ENCODE data around the gene APBB1IP.
"Not testable (repeated sequence)": the region's sequence is repeated elsewhere in the genome, so short reads cannot be mapped to it uniquely, and the experiment has no call there.

Gene APBB1IP

GRCh38 chr10:26479766-26480492, 41.8 kb downstream of the APBB1IP start:
- DNase-seq (ENCODE audit: low read depth): no peak

DNA sequence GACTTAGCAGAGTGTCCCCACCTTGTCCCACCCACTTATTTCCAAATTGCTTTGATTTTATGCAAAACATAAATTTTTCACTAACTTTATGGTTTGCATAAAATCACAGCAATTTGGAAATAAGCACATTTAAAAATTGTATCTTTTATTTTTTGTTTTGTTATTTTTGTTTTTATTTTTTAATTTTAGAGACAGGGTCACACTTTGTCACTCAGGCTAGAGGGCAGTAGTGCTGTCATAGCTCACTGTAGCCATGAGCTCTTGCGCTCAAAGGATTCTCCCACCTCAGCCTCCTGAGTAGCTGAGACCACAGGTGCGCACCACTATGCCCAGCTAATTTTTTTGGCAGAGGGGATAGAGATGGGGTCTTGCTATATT, 43.2 kb downstream of the APBB1IP start:
- no peak for DNase-seq (ENCODE audit: low read depth)

GRCh38 chr10:26481914-26482550, 43.9 kb downstream of the APBB1IP start:
- no peak for DNase-seq (ENCODE audit: low read depth)

DNA sequence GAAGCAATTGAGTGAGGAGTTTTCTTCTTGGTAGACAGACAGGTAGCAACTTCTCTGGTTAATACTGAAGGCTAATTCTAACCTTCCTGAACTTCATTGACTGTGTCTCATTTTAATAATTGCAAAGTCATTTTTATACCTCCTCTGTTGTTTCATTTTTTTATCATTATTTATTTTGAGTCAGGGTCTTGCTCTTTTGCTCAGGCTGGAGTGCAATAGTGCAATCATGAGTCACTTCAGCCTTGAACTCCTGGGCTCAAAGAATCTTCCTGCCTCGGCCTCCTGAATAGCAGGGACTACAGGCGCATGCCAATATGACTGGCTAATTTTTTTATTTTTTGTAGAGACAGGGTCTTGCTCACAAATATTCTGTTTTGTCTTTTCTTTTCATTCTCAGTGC, 45.4 kb downstream of the APBB1IP start:
- DNase-seq (ENCODE audit: low read depth): no peak

DNA sequence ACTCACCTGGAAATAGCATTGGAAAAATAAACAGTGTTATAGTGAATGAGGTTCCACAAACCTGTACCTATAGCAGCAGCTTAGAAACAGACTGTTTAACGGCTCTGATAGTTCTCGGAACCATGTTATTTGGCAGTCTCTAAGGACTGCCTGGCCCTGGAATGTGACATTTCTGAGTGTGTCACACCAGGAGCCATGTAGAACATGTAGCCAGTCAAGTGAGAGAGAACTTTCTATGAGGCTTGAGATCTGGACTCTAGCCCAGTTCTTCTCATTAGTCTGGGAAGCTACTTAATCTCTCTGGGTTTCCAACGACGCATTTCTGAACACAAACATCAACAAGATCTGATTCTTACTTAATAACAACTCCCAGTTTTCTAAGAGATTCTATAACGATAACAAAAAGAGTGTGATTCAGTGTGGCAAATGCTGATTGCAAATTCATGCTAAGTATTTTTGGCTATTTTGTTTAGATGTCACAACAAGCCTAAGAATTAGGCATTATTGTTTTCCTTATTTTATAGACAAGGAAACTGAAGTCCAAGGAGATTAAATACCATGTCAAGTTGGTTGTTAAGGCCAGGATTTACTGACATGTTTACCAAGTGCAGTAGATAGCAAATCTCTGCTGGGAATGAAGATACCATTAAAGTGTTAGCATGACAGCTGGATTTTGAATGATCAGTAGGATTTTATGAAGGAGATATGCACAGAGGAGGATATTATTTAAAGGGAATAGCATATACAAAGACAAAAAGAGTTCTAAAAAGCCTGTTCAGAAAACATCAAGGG, 47.2 kb downstream of the APBB1IP start:
- no peak for DNase-seq (ENCODE audit: low read depth)

GRCh38 chr10:26486304-26486703, 48.2 kb downstream of the APBB1IP start:
- peak; percentile 61 for DNase-seq (ENCODE audit: low read depth)

DNA sequence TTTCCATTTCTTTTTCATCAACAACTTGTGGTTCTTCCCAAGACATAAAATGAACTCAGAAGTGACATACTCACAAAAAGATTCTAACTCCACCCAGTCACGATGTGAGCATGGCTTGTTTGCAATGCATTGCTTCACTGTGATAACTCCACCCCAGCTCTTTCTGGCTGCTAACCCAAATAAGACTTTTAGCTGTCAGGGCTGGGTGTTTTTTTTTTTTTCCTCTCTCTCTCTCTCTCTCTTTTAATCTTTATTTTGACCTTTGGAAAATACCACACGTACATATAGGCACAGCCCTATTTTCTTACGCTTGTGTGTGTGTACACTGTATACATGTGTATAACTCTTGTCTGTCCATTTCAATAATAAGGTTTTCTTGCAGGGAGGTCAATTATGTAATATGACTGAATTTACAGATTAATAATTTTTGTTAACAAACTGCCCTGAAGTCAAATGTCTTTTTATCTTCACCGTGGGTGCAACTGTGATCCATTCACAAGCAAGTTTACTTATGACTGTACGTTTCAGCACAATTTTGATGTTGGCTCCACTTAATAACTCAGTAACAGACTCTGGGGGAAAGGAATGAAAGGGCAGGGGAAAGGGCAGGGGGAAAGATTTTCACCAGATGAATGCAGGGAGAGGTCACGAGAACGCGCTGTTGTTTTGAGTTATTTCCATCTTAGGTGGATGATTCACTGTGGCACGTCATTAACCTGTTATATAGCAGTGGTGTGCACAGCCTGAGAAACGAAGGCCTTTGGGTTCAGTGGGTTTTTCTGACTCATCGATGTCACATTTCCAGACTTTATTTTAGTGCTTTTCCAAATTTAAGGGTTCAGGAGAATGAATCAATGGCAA, 49.1 kb downstream of the APBB1IP start:
- DNase-seq (ENCODE audit: low read depth): peak; percentile 69

GRCh38 chr10:26488344-26488743, 50.2 kb downstream of the APBB1IP start:
- peak; percentile 15 for DNase-seq (ENCODE audit: low read depth)

- DNase-seq (ENCODE audit: low read depth): no peak
These were observed 50.9 kb downstream of the APBB1IP start for GRCh38 chr10:26489081-26489480.

GRCh38 chr10:26490367-26490766, 52.2 kb downstream of the APBB1IP start:
- not testable (repeated sequence) for DNase-seq (ENCODE audit: low read depth)

- no peak for DNase-seq (ENCODE audit: low read depth)
These were observed 53.1 kb downstream of the APBB1IP start for GRCh38 chr10:26491276-26491675.

GRCh38 chr10:26491934-26492333, 53.8 kb downstream of the APBB1IP start:
- no peak for DNase-seq (ENCODE audit: low read depth)

DNA sequence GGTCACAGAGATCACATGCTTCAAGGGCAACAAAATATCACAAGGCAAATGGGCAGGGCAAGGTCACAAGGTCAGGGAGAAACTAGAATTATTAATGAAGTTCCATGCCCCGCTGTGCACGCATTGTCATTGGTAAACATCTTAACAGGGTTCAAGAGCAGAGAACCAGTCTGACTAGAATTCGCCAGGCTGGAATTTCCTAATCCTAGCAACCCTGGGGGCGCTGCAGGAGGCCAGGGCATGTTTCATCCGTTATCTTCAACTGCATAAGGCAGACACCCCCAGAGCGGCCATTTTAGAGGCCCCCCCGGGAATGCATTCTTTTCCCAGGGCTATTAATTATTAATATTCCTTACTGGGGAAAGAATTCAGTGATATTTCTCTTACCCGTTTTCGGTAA, 54.6 kb downstream of the APBB1IP start:
- DNase-seq (ENCODE audit: low read depth): not testable (repeated sequence)

DNA sequence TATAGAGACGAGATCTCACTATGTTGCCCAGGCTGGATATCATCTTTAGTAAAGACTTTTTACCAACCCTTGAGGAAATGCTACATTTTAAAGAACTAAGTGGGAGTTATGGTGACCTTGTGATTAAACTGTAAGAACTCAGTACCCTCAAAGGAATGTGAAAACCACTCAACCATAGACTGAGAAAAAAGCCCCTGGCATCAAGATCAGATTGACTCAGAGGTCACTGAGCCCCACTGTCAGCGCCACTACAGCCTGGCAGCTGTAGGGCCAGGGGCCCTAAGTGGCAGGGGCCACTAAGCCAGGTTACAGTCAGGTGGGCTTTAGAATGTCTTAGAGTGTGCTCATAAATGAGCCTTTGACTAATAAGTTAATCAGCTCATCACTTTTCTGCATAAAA, 55.9 kb downstream of the APBB1IP start:
- DNase-seq (ENCODE audit: low read depth): no peak

- DNase-seq (ENCODE audit: low read depth): no peak
These were observed 61.3 kb downstream of the APBB1IP start for GRCh38 chr10:26499426-26499825.

DNA sequence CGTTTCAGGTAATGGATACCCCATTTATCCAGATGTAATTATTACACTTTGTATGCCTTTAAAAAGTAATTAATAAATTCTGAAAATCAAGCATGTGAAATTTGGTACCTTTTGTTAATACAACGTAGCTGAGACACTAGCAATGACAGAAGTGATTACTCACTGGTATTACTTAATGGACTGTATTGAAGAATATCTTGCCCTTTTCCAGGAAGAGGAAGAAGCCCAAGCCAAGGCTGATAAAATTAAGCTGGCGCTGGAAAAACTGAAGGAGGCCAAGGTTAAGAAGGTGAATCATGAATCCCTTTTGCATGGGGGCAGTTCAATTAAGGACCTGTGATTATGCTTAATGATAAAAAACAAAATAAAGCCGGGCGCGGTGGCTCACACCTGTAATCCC, 64.8 kb downstream of the APBB1IP start:
- DNase-seq (ENCODE audit: low read depth): no peak

GRCh38 chr10:26503911-26504310, 65.8 kb downstream of the APBB1IP start:
- DNase-seq (ENCODE audit: low read depth): no peak

- DNase-seq (ENCODE audit: low read depth): not testable (repeated sequence)
These were observed 66.3 kb downstream of the APBB1IP start for GRCh38 chr10:26504429-26504828.

DNA sequence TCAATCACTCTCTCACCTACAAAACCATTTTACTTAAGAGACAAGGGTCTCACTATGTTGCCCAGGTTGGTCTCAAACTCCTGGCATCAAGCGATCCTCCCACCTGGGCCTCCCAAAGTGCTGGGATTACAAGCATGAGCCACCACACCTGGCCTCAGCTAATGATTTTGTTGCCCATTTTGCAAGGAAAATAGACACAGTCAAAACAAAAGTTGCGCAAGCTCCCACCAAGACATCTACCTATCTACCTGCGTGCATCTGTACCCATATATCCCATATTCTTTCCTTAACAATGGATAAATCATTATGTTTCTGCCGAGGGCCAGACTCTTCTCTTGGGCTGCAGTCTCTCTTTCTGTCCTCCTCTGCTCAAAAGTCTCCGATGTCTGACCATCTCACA, 67.3 kb downstream of the APBB1IP start:
- no peak for DNase-seq (ENCODE audit: low read depth)

DNA sequence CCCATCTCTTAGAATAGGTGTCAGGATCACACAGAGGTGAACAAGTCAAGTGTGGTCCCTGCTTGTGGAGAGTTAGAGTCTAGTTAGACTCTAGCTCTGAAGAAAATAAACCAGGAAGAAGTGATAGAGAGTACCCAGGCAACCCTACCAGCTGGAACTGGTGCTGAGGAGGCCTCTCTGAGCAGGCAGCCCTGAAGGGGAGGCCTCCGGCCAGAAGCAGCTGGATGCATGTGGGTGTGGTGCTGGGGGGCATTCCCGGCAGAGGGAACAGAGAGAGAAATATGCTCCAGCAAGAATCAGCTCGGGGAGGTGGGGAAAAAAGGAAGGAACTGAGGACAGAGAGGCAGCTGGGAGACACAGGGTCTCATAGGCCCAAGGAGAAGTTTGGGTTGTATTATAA, 68.6 kb downstream of the APBB1IP start:
- no peak for DNase-seq (ENCODE audit: low read depth)

DNA sequence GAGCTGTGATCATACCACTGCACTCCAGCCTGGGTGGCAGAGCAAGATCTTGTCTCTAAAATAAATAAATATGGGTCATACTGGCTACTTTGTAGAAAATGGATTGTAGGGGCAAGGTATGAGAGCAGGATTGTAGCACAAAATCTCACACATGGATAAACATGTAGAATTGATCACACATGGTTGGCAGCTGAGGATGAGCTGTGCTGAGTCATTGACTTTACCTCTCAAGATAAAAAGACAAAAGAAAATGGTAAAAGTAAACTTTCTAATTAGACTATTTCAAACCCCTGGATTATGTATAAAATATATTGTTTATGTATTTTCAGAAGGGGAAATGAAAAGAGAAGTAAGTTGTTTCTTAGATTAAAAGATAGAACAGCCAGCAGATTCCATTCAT, 69.3 kb downstream of the APBB1IP start:
- DNase-seq (ENCODE audit: low read depth): no peak

DNA sequence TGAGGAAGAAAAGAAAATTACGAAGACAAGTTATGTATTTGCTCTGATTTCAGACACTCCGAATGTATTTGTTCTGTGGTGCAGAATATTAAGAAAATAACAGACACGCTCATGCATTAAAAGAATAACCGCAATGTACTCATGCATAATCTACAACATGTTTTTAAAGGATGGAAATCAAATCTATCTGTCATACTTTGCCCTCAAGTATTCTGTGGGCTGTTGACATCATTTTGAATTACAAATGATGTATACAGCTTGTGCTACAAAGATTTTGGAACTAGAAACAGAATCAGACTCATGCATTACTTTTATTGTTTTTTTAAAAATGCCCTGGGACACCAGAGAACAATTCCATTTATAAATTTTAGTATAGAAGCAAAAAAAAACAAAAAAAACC, 69.9 kb downstream of the APBB1IP start:
- no peak for DNase-seq (ENCODE audit: low read depth)

Measured in HS-5 (cell line).